NOMO-1 treated with DMSO at 0.1 percent for 48 hours (cell line): Measurements from ENCODE around the gene TP53INP2.
"Not testable (repeated sequence)": the region's sequence is repeated elsewhere in the genome, so short reads cannot be mapped to it uniquely, and the experiment has no call there.

Experiments used
- DNase-seq: peaks from one replicate; lab custom pipeline; 2025; ENCODE audit not compliant: unreplicated experiment; lab: John Stamatoyannopoulos, UW

The TP53INP2 gene

GRCh38 chr20:34705397-34706301, 1.5 kb downstream of the TP53INP2 start:
- DNase-seq, result peak; percentile 38

GRCh38 chr20:34706302-34706875, 2.2 kb downstream of the TP53INP2 start:
- DNase-seq, result no peak

DNA sequence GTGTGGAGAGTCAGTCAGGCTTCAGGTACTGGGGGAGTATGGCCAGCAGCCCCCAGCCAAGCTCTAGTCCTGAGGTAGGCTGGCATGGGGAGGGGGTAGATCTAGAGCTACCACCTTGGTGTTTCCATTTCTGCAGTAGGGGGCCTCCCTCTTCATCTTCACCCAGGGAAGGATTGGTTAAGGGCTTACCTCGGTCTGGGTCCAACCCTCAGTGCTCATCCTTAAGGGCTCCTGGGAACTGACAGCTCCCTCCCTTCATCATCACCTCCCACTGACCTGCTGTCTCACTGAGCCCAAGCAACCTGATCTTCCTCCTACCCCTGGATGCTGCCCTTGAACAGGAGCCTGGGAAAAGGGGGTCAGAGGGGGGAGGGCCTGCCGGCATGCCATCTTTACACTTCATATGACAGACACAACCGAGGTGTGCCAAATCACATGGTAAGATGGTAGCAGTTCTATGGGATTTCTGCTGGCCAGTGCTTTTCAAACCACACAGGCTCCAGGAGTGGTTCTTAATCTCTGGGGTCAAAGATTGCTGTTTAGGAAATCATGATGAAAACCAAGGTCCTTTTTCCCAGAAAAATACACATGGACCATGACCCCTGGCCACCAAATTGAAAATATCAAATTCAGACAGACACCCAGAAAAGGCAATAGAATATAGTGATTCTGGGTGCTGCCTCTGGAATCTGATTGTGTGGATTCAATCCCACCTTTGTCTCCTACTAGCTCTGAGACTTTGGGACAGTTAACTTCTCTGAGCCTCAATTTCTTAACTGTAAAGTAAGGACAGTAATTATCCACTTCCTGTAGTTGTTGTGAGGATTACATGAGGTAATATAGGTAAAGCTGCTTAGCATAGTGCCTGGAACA, 3.0 kb downstream of the TP53INP2 start:
- no peak for DNase-seq

- DNase-seq, result peak; percentile 22
Measured at GRCh38 chr20:34708621-34709043, 4.5 kb downstream of the TP53INP2 start.

DNA sequence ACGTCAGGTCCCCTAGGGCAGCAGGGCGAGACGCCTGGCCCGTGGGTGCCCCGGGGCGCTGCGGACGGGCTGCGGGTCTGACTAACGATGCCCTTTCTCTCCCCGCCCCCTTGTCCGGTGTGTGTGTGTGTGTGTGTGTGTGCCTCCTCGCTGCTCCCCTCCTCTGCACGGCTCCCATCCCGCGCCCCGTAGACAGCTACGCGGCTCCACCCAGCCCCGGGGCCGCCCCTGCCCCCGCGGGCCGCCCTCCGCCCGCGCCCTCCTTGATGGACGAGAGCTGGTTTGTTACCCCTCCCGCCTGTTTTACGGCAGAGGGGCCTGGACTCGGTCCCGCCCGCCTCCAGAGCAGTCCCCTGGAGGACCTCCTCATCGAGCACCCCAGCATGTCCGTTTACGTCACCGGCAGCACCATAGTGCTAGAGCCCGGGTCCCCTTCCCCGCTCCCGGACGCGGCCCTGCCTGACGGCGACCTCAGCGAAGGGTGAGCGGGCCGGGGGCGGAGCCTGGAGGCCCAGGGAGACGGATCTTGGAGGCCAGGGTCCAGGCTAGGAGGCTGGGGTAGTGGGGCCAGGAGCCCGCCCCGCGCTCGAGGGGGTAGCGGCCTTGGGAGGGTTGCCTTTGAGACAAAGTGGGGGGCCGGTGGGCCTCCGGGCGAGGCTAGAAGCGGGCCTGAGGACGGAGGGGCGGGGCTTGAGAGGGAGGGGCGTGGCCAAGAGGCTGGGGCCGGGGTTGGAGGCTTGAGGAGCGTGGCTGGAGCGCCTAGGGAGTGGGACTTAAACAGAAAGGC, 5.1 kb downstream of the TP53INP2 start:
- DNase-seq, result no peak

- peak; percentile 41 for DNase-seq
Measured at GRCh38 chr20:34709831-34710567, 5.9 kb downstream of the TP53INP2 start.

GRCh38 chr20:34710568-34710839, 6.4 kb downstream of the TP53INP2 start:
- no peak for DNase-seq

DNA sequence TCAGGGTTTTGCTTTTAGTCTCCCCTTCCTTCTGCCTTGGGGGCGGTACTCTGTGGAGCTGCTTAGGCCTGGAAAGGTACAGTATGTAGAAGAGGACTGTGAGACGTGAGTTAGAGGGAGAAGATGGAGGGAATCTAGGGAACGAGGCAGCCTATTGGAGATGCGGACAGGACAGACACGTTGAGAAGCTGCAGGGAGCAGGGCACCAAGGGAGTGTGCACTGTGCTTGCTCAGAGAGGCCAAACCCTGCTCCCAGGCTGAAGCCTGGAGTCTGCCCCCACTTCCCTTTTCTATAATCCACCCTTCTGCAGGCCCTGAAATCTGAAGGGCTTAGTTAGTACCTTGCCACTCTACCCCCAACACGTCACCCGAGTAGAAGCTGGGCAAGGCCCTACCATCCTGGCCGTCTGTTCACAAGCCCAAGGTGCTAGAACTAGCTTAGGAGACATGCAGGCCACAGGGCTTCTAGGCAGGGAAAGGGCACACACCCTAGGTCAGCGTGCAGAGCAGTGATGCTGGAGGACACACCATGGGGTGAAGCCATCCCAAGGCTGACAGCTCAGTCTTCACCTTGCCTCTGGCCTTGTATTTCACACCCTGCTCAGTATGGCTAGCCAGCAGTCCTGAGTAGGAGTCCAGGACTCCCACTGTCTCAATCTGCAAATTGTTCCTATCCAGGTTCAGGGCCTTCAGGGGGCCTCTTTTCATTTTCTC, 6.9 kb downstream of the TP53INP2 start:
- no peak for DNase-seq

- no peak for DNase-seq
Measured at GRCh38 chr20:34711813-34712430, 7.8 kb downstream of the TP53INP2 start.

DNA sequence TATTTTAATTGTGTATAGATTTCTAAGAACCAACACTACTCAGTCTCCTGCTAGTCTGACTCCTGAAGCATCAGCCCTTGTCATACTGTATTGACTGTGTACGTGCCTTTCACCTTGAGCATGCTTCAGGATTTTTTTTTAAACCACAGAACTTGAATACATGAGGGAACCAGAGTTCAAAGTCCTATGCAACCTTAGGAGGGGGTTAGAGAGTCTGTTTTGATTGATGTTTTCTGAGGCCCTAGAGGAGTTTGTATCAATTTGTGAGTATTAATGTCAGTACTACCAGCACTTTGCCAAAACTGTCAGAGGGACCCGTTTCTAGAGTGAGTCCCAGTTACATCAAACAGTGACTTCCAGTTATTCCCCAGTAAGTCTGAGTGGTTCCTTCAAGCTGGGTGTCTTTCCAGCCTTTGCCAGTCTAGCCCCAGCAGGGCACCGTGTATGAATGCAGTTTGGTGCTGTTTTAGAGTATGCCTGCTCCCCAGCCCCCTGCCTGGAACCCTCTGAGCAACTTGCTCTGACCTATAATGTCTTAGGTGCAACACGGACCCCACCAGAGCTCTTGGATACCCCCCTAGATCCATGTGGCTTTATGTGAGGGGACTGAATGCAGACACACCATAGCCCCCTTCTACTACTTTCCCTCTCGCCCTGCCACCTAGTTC, 8.5 kb downstream of the TP53INP2 start:
- DNase-seq, result no peak

- DNase-seq, result no peak
Measured at GRCh38 chr20:34713194-34713943, 9.2 kb downstream of the TP53INP2 start.

- not testable (repeated sequence) for DNase-seq
Measured at GRCh38 chr20:34713944-34714515, 9.9 kb downstream of the TP53INP2 start.

DNA sequence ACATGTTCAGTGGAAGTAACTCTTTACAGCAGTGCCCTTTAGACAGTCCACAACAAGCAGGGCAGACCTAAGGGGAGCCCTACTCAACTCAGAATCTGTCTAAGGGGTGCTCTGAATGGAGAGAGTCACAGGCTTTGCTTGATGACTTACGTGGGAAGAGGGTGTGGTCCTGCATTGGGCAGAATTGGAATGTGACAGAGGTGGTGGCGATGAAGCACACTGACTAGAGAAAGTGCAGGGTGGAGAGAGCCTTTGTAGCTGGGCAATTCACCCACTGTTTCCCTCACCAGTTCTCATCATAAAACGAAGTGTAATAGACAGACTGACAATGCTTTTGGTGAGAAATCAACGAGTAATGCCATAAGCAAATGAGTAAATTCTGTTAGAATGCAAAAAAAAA, 11.2 kb downstream of the TP53INP2 start:
- DNase-seq, result no peak

- DNase-seq, result no peak
Measured at GRCh38 chr20:34716921-34717229, 12.7 kb downstream of the TP53INP2 start.

DNA sequence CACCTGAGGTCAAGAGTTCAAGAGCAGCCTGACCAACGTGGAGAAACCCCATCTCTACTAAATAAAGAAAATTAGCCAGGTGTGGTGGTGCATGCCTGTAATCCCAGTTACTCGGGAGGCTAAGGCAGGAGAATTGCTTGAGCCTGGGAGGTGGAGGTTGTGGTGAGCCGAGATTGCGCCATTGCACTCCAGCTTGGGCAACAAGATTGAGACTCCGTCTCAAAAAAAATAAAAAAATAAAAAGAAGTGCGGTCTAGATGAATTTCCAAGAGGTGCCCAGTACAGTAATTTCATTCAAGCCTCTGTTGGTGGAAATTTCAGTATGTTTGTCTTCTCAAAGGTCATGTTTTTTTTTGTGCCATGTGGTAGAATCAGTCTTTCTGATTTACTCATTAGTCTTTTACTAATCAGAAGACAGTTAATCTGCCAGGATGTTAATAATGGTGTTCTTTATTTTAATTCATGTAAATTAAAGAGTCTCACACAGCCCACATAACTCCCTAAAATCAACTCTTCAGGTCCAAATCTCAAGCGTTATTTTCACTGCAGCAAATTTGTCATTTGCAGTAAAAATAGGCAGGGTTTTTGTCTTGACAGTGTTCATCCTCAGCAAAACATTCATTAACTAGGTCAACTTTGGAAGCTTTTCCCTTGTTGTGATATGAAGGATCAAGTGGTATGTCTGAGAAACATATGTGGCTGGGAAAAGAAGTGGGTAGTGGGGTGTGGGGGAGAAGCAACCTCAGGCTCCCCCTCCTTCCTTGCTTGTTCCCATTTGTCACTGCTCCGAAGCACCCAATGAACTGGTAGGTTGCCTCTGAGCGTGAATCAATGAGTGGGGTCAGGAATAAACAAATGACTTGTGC, 13.3 kb downstream of the TP53INP2 start:
- DNase-seq, result no peak

DNA sequence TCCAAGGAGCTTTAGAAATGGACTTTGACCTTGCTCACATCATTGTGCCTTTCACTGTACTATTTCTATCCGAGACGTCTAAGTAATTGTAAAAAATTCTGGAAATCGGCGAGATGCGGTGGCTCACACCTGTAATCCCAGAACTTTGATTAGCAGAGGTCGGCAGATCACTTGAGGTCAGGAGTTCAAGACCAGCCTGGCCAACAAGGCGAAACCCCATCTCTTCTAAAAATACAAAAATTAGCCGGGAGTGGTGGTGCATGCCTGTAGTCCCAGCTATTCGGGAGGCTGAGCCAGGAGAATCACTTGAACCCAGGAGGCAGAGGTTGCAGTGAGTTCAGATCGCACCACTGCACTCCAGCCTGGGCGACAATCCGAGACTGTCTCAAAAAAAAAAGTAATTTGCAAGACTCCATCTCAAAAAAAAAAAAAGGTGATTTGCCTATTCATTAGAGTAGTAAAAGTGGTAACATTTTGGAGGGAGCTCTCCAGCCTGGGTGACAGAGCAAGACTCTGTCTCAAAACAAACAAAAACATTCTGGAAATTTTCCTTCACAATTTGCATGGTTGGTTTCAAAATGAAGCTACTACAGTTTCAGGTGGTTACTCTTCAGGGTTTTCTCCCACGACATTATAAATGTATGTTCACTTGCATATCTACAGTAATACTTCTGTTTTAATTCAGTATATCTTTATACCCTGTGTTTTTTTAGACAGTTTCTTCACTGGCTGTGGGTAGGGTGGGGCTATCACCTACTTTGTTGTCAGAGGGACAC, 15.3 kb downstream of the TP53INP2 start:
- DNase-seq, result not testable (repeated sequence)
